GM23338 (cell line): Measurements from ENCODE around the gene DLST. TPM values are rescaled to one million over a fixed set of nuclear protein-coding genes. Genes with fewer than 3 reads are reported as not detected.

Experiments
- ATAC-seq: fragments of 200-7000 bp; cut with Tn5 transposase; 3 replicates; pipeline ENCODE4 v1.9.1; 2020
- DNase-seq: peaks from one replicate; pipeline ENCODE4 v3.0.0-alpha.2; 2015; ENCODE audit warnings: low spot score
- H2AFZ ChIP-seq: fragments of 200-600 bp; sonication (generic); 2 replicates; pipeline ENCODE4 v1.8.0; 2016; ENCODE audit warnings: antibody characterized with exemption, mild to moderate bottlenecking, moderate library complexity
- H3F3A ChIP-seq: fragments of 200-600 bp; sonication (generic); replicated peaks from 2 replicates; pipeline ENCODE4 v1.8.0; 2017; ENCODE audit warnings: antibody characterized with exemption, mixed run types, low read depth
- H3K27ac ChIP-seq: fragments of 200-600 bp; sonication (generic); 2 replicates; pipeline ENCODE4 v1.6.1; 2016; ENCODE audit warnings: low read depth
- H3K27me3 ChIP-seq: fragments of 200-600 bp; sonication (generic); 2 replicates; pipeline ENCODE4 v1.8.0; 2016; ENCODE audit warnings: mild to moderate bottlenecking, mixed run types, moderate library complexity; ENCODE audit not compliant: insufficient read depth
- H3K36me3 ChIP-seq: fragments of 200-600 bp; sonication (generic); 2 replicates; pipeline ENCODE4 v1.8.0; 2016; ENCODE audit warnings: mild to moderate bottlenecking; ENCODE audit not compliant: insufficient read depth
- H3K4me1 ChIP-seq: fragments of 200-600 bp; sonication (generic); 2 replicates; pipeline ENCODE4 v1.8.0; 2016; ENCODE audit warnings: mild to moderate bottlenecking, moderate library complexity; ENCODE audit not compliant: insufficient read depth
- H3K4me2 ChIP-seq: fragments of 200-600 bp; sonication (generic); 2 replicates; pipeline ENCODE4 v1.7.1; 2017; ENCODE audit warnings: mixed run types
- H3K4me3 ChIP-seq: fragments of 200-600 bp; sonication (generic); 2 replicates; pipeline ENCODE4 v1.6.1; 2016; ENCODE audit warnings: mixed run types
- H3K79me2 ChIP-seq: fragments of 200-600 bp; sonication (generic); replicated peaks from 2 replicates; pipeline ENCODE4 v1.8.0; 2017; ENCODE audit warnings: mild to moderate bottlenecking; ENCODE audit not compliant: insufficient read depth
- H3K9me2 ChIP-seq: fragments of 200-600 bp; sonication (generic); 2 replicates; pipeline ENCODE4 v1.8.0; 2017; ENCODE audit not compliant: insufficient read depth
- H4K20me1 ChIP-seq: fragments of 200-600 bp; sonication (generic); replicated peaks from 2 replicates; pipeline ENCODE4 v1.8.0; 2017; ENCODE audit warnings: mild to moderate bottlenecking; ENCODE audit not compliant: insufficient read depth
- H3K27ac Mint-ChIP-seq: 2 replicates; pipeline ENCODE4 v1.8.0; 2020; ENCODE audit warnings: inconsistent platforms, mild to moderate bottlenecking, moderate library complexity, mixed read lengths
- H3K27me3 Mint-ChIP-seq: 3 replicates; pipeline ENCODE4 v1.8.0; 2022; ENCODE audit warnings: low read depth, mild to moderate bottlenecking, moderate library complexity, mixed read lengths, inconsistent platforms; ENCODE audit not compliant: insufficient read depth, poor library complexity
- H3K36me3 Mint-ChIP-seq: 3 replicates; pipeline ENCODE4 v1.8.0; 2021; ENCODE audit warnings: low read depth, mild to moderate bottlenecking, inconsistent platforms, moderate library complexity, mixed read lengths
- H3K4me1 Mint-ChIP-seq: 3 replicates; pipeline ENCODE4 v1.8.0; 2020; ENCODE audit warnings: mild to moderate bottlenecking, inconsistent platforms, mixed read lengths
- H3K4me3 Mint-ChIP-seq: 3 replicates; pipeline ENCODE4 v1.8.0; 2021; ENCODE audit warnings: moderate library complexity, mild to moderate bottlenecking, inconsistent platforms, mixed read lengths
- H3K9me3 Mint-ChIP-seq: 3 replicates; pipeline ENCODE4 v1.8.0; 2020; ENCODE audit warnings: moderate library complexity, mild to moderate bottlenecking, inconsistent platforms, mixed read lengths
- EZH2 ChIP-seq: fragments of 200-600 bp; sonication (generic); IDR thresholded peaks from one replicate; pipeline ENCODE4 v1.8.0; 2017; ENCODE audit warnings: antibody characterized with exemption, mild to moderate bottlenecking, low read depth; ENCODE audit not compliant: unreplicated experiment
- EZH2phosphoT487 ChIP-seq: fragments of 200-600 bp; sonication (generic); IDR thresholded peaks from one replicate; pipeline ENCODE4 v1.8.1; 2018; ENCODE audit warnings: antibody characterized with exemption; ENCODE audit not compliant: unreplicated experiment
- NANOG ChIP-seq: IDR thresholded peaks from 2 replicates; pipeline ENCODE4 v1.6.1; 2016; ENCODE audit warnings: antibody characterized with exemption, borderline replicate concordance
- POLR2AphosphoS5 ChIP-seq: IDR thresholded peaks from 2 replicates; pipeline ENCODE4 v1.6.1; 2016; ENCODE audit warnings: antibody characterized with exemption, low read depth
- ZNF114 ChIP-seq: fragments of 250-450 bp; sonication (Bioruptor Pico); IDR thresholded peaks from 2 replicates; pipeline ENCODE4 v1.5.0; 2020; ENCODE audit warnings: mild to moderate bottlenecking, moderate library complexity
- polyA plus RNA-seq: library from polyadenylated mRNA; unstranded; fragments of >200 nt; fragmentation: Nextera tagmentation; extraction: Ambion mirVana; gene quantifications from 2 replicates; pipeline ENCODE4 v1.2.1, GENCODE V29; 2016
- total RNA-seq: library from RNA; depleted of rRNA; stranded (reverse); fragments of >200 nt; shearing (Covaris generic); gene quantifications from 2 replicates; pipeline ENCODE4 v1.2.3, GENCODE V29; 2014
- TF ChIP-seq, protein P1 (sequence below), 2 experiments: fragments of 200-600 bp in 1 of 2; sonication (generic) in 1 of 2; conservative IDR thresholded peaks; 2 replicates each; pipeline versions ENCODE4 v1.5.1 to v1.6.1; 2016 to 2017; ENCODE audit warnings: antibody characterized with exemption in 2 of 2, low read depth in 2 of 2, mild to moderate bottlenecking in 2 of 2, moderate library complexity in 1 of 2
- TF ChIP-seq, protein P2 (sequence below): IDR thresholded peaks from 2 replicates; pipeline ENCODE4 v1.6.1; 2016; ENCODE audit warnings: antibody characterized with exemption
- TF ChIP-seq, protein P3 (sequence below): IDR thresholded peaks from one replicate; pipeline ENCODE4 v1.6.1; 2018; ENCODE audit warnings: antibody characterized with exemption; ENCODE audit not compliant: unreplicated experiment

Gene DLST
- total and polyA plus RNA-seq, 2 experiments from 2014 or later = 11.2 to 106 TPM

DNA sequence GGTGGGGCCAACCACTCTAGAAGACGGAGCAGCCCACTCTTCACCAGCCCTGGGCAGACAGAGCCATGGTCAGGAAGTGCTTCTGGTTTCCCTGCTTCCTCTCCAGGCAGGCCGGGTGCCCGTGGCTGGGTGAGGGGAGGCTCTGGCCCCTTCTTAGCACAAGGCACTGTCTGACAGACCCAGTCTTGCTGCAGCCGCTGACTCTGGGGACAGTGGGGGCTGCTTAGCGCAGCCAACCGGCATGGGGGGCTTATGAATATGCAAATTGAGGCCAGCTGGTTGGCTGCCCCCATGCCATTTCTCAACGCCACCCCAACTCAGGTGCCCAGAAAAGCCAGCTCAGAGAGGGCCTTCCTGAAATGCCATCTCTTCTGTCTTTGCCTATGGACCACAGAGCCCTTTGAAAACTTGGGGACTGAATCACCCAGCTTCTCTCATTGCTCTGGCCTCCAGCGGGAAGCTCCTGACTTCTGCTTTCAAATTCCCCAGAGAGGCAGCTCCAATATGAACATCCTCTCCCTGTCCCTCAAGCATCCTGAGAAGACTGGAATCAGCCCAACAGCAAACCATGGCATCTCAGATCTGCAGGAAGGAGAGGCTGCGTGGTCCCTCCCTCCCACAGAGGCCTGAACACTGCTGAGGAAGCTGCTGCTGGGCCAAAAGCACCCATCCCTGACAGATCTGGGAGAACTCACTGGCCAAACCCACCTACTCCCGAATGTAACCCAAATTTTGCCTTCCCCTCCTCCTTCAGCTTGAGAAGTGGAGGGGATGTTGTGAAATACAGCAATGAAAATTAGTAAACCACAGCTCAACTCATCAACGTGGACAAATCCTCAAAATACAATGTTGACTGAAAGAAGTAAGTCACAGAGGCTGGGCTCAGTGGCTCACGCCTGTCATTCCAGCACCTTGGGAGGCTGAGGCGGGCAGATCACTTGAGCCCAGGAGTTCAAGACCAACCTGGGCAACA, 5.5 kb upstream of the DLST start, which contains the start of gene PROX2:
TSS of gene PROX2 (minus strand) at position 205 of the 973 bp plus-strand sequence. CDS start 12,311 bp downstream, outside the sequence.
- Histone ChIP-seq H3F3A (no peaks in the 10 kb centered on the region), H3K4me1 (peaks cover 12% of the 10 kb centered on the region), H2AFZ (peak within 1 kb of the TSS; percentile 96), H3K4me3 (0 out of 2 replicates have a peak within 1 kb of the TSS, but pooled peaks have one; percentile 15), H3K36me3 (no peaks in the 10 kb centered on the region), H3K27me3 (no peaks in the 10 kb centered on the region), H3K27ac (no peak within 1 kb of the TSS), H3K9me2 (no peaks in the 10 kb centered on the region), H3K4me2 (0 out of 2 replicates have a peak within 1 kb of the TSS, but pooled peaks have one; percentile 40), H3K79me2 (no peaks in the 10 kb centered on the region), H4K20me1 (no peaks in the 10 kb centered on the region)
- Mint-ChIP-seq H3K27me3 (peaks cover 9% of the 10 kb centered on the region), H3K27ac (no peak within 1 kb of the TSS), H3K4me1 (peaks cover 17% of the 10 kb centered on the region), H3K36me3 (no peaks in the 10 kb centered on the region), H3K9me3 (no peaks in the 10 kb centered on the region), H3K4me3 (peak within 1 kb of the TSS; percentile 22; the same call in 1 of the 3 replicates)
- no peak for TF ChIP-seq EZH2
- no peak for TF ChIP-seq POLR2AphosphoS5
- TF ChIP-seq, protein P1, sequence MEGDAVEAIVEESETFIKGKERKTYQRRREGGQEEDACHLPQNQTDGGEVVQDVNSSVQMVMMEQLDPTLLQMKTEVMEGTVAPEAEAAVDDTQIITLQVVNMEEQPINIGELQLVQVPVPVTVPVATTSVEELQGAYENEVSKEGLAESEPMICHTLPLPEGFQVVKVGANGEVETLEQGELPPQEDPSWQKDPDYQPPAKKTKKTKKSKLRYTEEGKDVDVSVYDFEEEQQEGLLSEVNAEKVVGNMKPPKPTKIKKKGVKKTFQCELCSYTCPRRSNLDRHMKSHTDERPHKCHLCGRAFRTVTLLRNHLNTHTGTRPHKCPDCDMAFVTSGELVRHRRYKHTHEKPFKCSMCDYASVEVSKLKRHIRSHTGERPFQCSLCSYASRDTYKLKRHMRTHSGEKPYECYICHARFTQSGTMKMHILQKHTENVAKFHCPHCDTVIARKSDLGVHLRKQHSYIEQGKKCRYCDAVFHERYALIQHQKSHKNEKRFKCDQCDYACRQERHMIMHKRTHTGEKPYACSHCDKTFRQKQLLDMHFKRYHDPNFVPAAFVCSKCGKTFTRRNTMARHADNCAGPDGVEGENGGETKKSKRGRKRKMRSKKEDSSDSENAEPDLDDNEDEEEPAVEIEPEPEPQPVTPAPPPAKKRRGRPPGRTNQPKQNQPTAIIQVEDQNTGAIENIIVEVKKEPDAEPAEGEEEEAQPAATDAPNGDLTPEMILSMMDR (conservative IDR thresholded peaks at IDR 0.05; ENCODE audit: low read depth in 2 of 2) = no peak
- TF ChIP-seq EZH2phosphoT487 = no peak
- no peak for TF ChIP-seq NANOG
- no peak for TF ChIP-seq ZNF114 (CRISPR knock-in tag)
- TF ChIP-seq, protein P2, sequence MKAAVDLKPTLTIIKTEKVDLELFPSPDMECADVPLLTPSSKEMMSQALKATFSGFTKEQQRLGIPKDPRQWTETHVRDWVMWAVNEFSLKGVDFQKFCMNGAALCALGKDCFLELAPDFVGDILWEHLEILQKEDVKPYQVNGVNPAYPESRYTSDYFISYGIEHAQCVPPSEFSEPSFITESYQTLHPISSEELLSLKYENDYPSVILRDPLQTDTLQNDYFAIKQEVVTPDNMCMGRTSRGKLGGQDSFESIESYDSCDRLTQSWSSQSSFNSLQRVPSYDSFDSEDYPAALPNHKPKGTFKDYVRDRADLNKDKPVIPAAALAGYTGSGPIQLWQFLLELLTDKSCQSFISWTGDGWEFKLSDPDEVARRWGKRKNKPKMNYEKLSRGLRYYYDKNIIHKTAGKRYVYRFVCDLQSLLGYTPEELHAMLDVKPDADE = no peak
- TF ChIP-seq, protein P3, sequence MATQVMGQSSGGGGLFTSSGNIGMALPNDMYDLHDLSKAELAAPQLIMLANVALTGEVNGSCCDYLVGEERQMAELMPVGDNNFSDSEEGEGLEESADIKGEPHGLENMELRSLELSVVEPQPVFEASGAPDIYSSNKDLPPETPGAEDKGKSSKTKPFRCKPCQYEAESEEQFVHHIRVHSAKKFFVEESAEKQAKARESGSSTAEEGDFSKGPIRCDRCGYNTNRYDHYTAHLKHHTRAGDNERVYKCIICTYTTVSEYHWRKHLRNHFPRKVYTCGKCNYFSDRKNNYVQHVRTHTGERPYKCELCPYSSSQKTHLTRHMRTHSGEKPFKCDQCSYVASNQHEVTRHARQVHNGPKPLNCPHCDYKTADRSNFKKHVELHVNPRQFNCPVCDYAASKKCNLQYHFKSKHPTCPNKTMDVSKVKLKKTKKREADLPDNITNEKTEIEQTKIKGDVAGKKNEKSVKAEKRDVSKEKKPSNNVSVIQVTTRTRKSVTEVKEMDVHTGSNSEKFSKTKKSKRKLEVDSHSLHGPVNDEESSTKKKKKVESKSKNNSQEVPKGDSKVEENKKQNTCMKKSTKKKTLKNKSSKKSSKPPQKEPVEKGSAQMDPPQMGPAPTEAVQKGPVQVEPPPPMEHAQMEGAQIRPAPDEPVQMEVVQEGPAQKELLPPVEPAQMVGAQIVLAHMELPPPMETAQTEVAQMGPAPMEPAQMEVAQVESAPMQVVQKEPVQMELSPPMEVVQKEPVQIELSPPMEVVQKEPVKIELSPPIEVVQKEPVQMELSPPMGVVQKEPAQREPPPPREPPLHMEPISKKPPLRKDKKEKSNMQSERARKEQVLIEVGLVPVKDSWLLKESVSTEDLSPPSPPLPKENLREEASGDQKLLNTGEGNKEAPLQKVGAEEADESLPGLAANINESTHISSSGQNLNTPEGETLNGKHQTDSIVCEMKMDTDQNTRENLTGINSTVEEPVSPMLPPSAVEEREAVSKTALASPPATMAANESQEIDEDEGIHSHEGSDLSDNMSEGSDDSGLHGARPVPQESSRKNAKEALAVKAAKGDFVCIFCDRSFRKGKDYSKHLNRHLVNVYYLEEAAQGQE = no peak
- ATAC-seq (peak; percentile 88), DNase-seq (peak; percentile 29)
